IMR-90 (cell line): ENCODE results near the gene ATP6V1D. TPM values are rescaled to one million over a fixed set of nuclear protein-coding genes. Genes with fewer than 3 reads are reported as not detected.
"Not testable (repeated sequence)": the region's sequence is repeated elsewhere in the genome, so short reads cannot be mapped to it uniquely, and the experiment has no call there.

Experiments
- ATAC-seq: fragments of 200-7000 bp; cut with Tn5 transposase; 2 replicates; pipeline ENCODE4 v1.9.1; 2020; ENCODE audit warnings: low read depth, mild to moderate bottlenecking, moderate library complexity
- BruUV-seq: library from RNA; stranded (reverse); fragments of 400-500 nt; replicated peaks from 2 replicates; lab custom pipeline; 2021; lab: Mats Ljungman, UMichigan
- CTCF ChIA-PET: fragments of 300-600 bp; formaldehyde crosslinking; extraction: SDS; loops from one replicate; lab custom pipeline; 2021; ENCODE audit warnings: antibody characterized with exemption; lab: Yijun Ruan, JAX
- POLR2A ChIA-PET: fragments of 300-600 bp; sonication (Branson Sonifier 250); formaldehyde crosslinking; loops from one replicate; lab custom pipeline; 2022; ENCODE audit warnings: antibody characterized with exemption; ENCODE audit not compliant: unreplicated experiment; lab: Charles Lee
- DNase-seq: peaks from one replicate; pipeline ENCODE4 v3.0.0; 2013
- H2AFZ ChIP-seq: replicated peaks from 2 replicates; pipeline ENCODE3; 2013; ENCODE audit warnings: low read length, mild to moderate bottlenecking; ENCODE audit not compliant: poor library complexity
- H2AK5ac ChIP-seq: 2 replicates; pipeline ENCODE4 v1.6.1; 2013; ENCODE audit warnings: low read depth, low read length, inconsistent platforms
- H2AK9ac ChIP-seq: replicated peaks from 2 replicates; pipeline ENCODE3; 2013; ENCODE audit warnings: mild to moderate bottlenecking, low read depth, low read length, moderate library complexity; ENCODE audit not compliant: poor library complexity
- H2BK120ac ChIP-seq: 2 replicates; pipeline ENCODE4 v1.6.1; 2013; ENCODE audit warnings: low read depth, low read length, inconsistent platforms
- H2BK15ac ChIP-seq: 3 replicates; pipeline ENCODE4 v1.6.1; 2013; ENCODE audit warnings: low read depth, low read length, inconsistent platforms
- H2BK20ac ChIP-seq: 2 replicates; pipeline ENCODE4 v1.6.1; 2013; ENCODE audit warnings: low read depth, mild to moderate bottlenecking, inconsistent platforms, low read length, moderate library complexity
- H2BK5ac ChIP-seq: 2 replicates; pipeline ENCODE4 v1.6.1; 2013; ENCODE audit warnings: mild to moderate bottlenecking, low read depth, low read length, inconsistent platforms; ENCODE audit not compliant: poor library complexity, severe bottlenecking
- H3K14ac ChIP-seq: replicated peaks from 2 replicates; pipeline ENCODE4 v1.6.1; 2013; ENCODE audit warnings: low read depth, low read length, inconsistent platforms
- H3K18ac ChIP-seq: 2 replicates; pipeline ENCODE4 v1.6.1; 2013; ENCODE audit warnings: low read depth, low read length, control low read depth
- H3K23ac ChIP-seq: 2 replicates; pipeline ENCODE4 v1.6.1; 2013; ENCODE audit warnings: low read depth, low read length, inconsistent platforms
- H3K27ac ChIP-seq: 2 replicates; pipeline ENCODE4 v1.5.1; 2013; ENCODE audit warnings: mild to moderate bottlenecking, control low read depth, low read length; ENCODE audit not compliant: insufficient read depth
- H3K27me3 ChIP-seq: 2 replicates; pipeline ENCODE4 v1.6.1; 2013; ENCODE audit warnings: low read length; ENCODE audit not compliant: control insufficient read depth, insufficient read depth
- H3K36me3 ChIP-seq: 2 replicates; pipeline ENCODE4 v1.6.1; 2013; ENCODE audit warnings: low read length, mixed read lengths; ENCODE audit not compliant: control insufficient read depth, insufficient read depth
- H3K4ac ChIP-seq: 2 replicates; pipeline ENCODE4 v1.6.1; 2013; ENCODE audit warnings: low read depth, low read length, inconsistent platforms
- H3K4me1 ChIP-seq: 2 replicates; pipeline ENCODE4 v1.6.1; 2013; ENCODE audit warnings: low read length, mixed read lengths; ENCODE audit not compliant: control insufficient read depth, insufficient read depth
- H3K4me2 ChIP-seq: 2 replicates; pipeline ENCODE4 v1.6.1; 2013; ENCODE audit warnings: low read depth, mild to moderate bottlenecking, control low read depth, low read length, moderate library complexity
- H3K4me3 ChIP-seq: 2 replicates; pipeline ENCODE4 v1.5.1; 2013; ENCODE audit warnings: low read depth, mild to moderate bottlenecking, control low read depth, low read length, moderate library complexity; ENCODE audit not compliant: insufficient read depth
- H3K56ac ChIP-seq: 2 replicates; pipeline ENCODE4 v1.6.1; 2013; ENCODE audit warnings: low read length, inconsistent platforms; ENCODE audit not compliant: insufficient read depth; ENCODE audit errors: extremely low read depth
- H3K79me1 ChIP-seq, 2 experiments: 2 replicates each; pipeline ENCODE4 v1.6.1; 2013; ENCODE audit warnings: low read length in 2 of 2, inconsistent platforms in 1 of 2, low read depth in 1 of 2
- H3K9ac ChIP-seq: 2 replicates; pipeline ENCODE4 v1.6.1; 2013; ENCODE audit warnings: low read depth, low read length, control low read depth
- H3K9me1 ChIP-seq: 2 replicates; pipeline ENCODE4 v1.6.1; 2013; ENCODE audit warnings: low read length, inconsistent platforms; ENCODE audit not compliant: insufficient read depth
- H3K9me3 ChIP-seq: 2 replicates; pipeline ENCODE4 v1.6.1; 2013; ENCODE audit warnings: low read length; ENCODE audit not compliant: control insufficient read depth, insufficient read depth
- H4K20me1 ChIP-seq: 2 replicates; pipeline ENCODE4 v1.6.1; 2013; ENCODE audit warnings: low read length, inconsistent platforms; ENCODE audit not compliant: insufficient read depth
- H4K5ac ChIP-seq: 2 replicates; pipeline ENCODE4 v1.6.1; 2013; ENCODE audit warnings: mild to moderate bottlenecking, low read depth, low read length, control low read depth
- H4K8ac ChIP-seq, 2 experiments: 2 replicates each; pipeline ENCODE4 v1.6.1; 2013; ENCODE audit warnings: low read depth in 2 of 2, low read length in 2 of 2, control low read depth in 1 of 2, inconsistent platforms in 1 of 2
- H4K91ac ChIP-seq: 2 replicates; pipeline ENCODE4 v1.6.1; 2013; ENCODE audit warnings: low read depth, low read length, inconsistent platforms; ENCODE audit not compliant: insufficient read depth
- WGBS, 2 experiments: methylation state at CpG; one replicate each; pipeline versions ENCODE4 v1.1.5 to v1.1.7; 2013; ENCODE audit warnings: missing lambda C conversion rate in 2 of 2; ENCODE audit not compliant: insufficient read length in 1 of 2; ENCODE audit errors: extremely low coverage in 2 of 2; 5-methylcytosine and 5-hydroxymethylcytosine counted together
- dilution Hi-C: fragments of 300-500 bp; cut with HindIII; formaldehyde crosslinking; loops from one replicate; pipeline ENCODE4 v1.14.3; 2018; ENCODE audit warnings: low sequenced_read_pairs; ENCODE audit not compliant: unreplicated experiment
- in situ Hi-C: fragments of 300-500 bp; cut with MboI; formaldehyde crosslinking; loops from 3 replicates; pipeline ENCODE4 v1.14.3; 2019; ENCODE audit warnings: low sequenced_read_pairs, inconsistent platforms, mixed read lengths
- intact Hi-C: fragments of 100-400 bp; cut with micrococcal nuclease; formaldehyde crosslinking; loops from 2 replicates; pipeline ENCODE4 v1.10.0; 2022
- polyA plus RNA-seq, 3 experiments: library from polyadenylated mRNA; depleted of rRNA; stranded (reverse); fragments of >200 nt; gene quantifications; 2 replicates each; pipeline ENCODE4 v1.2.3, GENCODE V29; 2012; ENCODE audit warnings: low replicate concordance in 1 of 3
- total RNA-seq: library from RNA; depleted of rRNA; stranded (reverse); fragments of >200 nt; gene quantifications from 2 replicates; pipeline ENCODE4 v1.2.3, GENCODE V29; 2012

ATP6V1D gene
- total and polyA plus RNA-seq, 2 of the 4 experiments (the other 2 are of a cell fraction) = 54.5 to 113 TPM

DNA sequence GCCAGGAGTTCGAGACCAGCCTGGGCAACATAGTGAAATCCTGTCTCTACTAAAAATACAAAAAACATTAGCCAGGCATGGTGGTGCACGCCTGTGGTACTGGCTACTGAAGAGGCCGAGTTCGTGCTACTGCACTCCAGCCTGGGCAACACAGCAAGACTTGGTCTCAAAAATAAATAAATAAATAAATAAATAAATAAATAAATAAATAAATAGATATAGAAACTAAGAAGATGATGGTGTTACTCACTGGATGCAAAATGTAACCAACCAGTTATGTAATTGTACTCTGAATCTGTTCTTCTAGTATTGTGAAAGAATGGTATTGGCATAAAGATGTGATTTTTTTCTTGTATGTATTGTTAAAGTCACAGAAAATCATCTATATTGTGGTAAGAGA, 29.9 kb downstream of the ATP6V1D start:
- H2BK5ac ChIP-seq, H4K91ac ChIP-seq, intact Hi-C loops, H2BK120ac ChIP-seq, H3K14ac ChIP-seq, H3K4me3 ChIP-seq, H2AK5ac ChIP-seq, dilution Hi-C loops, H4K5ac ChIP-seq, BruUV-seq, H3K4me1 ChIP-seq, H3K4ac ChIP-seq, H4K8ac ChIP-seq, H3K9ac ChIP-seq, H3K27me3 ChIP-seq, H3K9me3 ChIP-seq, in situ Hi-C loops, H2AK9ac ChIP-seq, H4K20me1 ChIP-seq, H3K23ac ChIP-seq, ATAC-seq, H3K18ac ChIP-seq, H2BK20ac ChIP-seq, CTCF ChIA-PET, H3K27ac ChIP-seq, POLR2A ChIA-PET, H2AFZ ChIP-seq, H3K4me2 ChIP-seq, DNase-seq, H3K56ac ChIP-seq, H2BK15ac ChIP-seq, H3K9me1 ChIP-seq: not testable (repeated sequence)
- Histone ChIP-seq H3K36me3 (peaks cover 14% of the 10 kb centered on the region), H3K79me1 (peaks cover 5 to 12% of the 10 kb centered on the region in 2 experiments; a peak in 3 of 4 replicates)
- no CpG with 5 or more reads among the region's 4 CpGs for WGBS, 2 experiments
